T-cell (primary cell): ENCODE results near the gene STT3A. TPM values are rescaled to one million over a fixed set of nuclear protein-coding genes. Genes with fewer than 3 reads are reported as not detected.
"Not testable (repeated sequence)": the region's sequence is repeated elsewhere in the genome, so short reads cannot be mapped to it uniquely, and the experiment has no call there.

Experiments used
- ATAC-seq, 4 experiments: fragments of 200-7000 bp in 3 of 4; fragments of 150-1000 bp in 1 of 4; cut with Tn5 transposase; replicated peaks in 1 of 4; 1 replicate in 3 of 4; 2 replicates in 1 of 4; pipeline ENCODE4 v1.10.0; 2021; ENCODE audit warnings: moderate library complexity in 3 of 4, mild to moderate bottlenecking in 2 of 4, moderate number of reproducible peaks in 1 of 4
- CTCF ChIA-PET, 2 donors: fragments of 300-600 bp; sonication (Branson Sonifier 250); formaldehyde crosslinking; loops; one replicate each; lab custom pipeline; 2022; ENCODE audit warnings: antibody characterized with exemption in 2 of 2; lab: Charles Lee
- POLR2A ChIA-PET, 2 donors: fragments of 300-600 bp; sonication (Branson Sonifier 250); formaldehyde crosslinking; loops; one replicate each; lab custom pipeline; 2022; ENCODE audit warnings: antibody characterized with exemption in 2 of 2; lab: Charles Lee
- DNase-seq, 35 experiments: peaks; one replicate each; pipeline versions ENCODE4 v3.0.0 to v3.0.0-alpha.2; 2013 to 2023
- H3K27ac ChIP-seq: one replicate; pipeline ENCODE4 v1.5.1; 2013; ENCODE audit warnings: low read length
- H3K27me3 ChIP-seq, 2 experiments: replicated peaks in 1 of 2; 1 replicate in 1 of 2; 2 replicates in 1 of 2; pipeline versions ENCODE4 v1.6.1 to v1.7.0; 2013; ENCODE audit warnings: low read length in 1 of 2, mixed read lengths in 1 of 2; ENCODE audit not compliant: control insufficient read depth in 2 of 2, insufficient read depth in 2 of 2; ENCODE audit errors: extremely low read depth in 1 of 2
- H3K36me3 ChIP-seq, 2 donors: 1 replicate in 1 of 2; 2 replicates in 1 of 2; pipeline versions ENCODE4 v1.6.1 to v1.7.0; 2013; ENCODE audit warnings: low read length in 1 of 2; ENCODE audit not compliant: control insufficient read depth in 2 of 2, insufficient read depth in 1 of 2; ENCODE audit errors: extremely low read depth in 1 of 2
- H3K4me1 ChIP-seq, 2 experiments: 1 replicate in 1 of 2; 2 replicates in 1 of 2; pipeline versions ENCODE4 v1.6.1 to v1.7.0; 2013; ENCODE audit warnings: low read length in 2 of 2, mixed read lengths in 1 of 2; ENCODE audit not compliant: insufficient read depth in 2 of 2, control insufficient read depth in 1 of 2; ENCODE audit errors: extremely low read depth in 1 of 2
- H3K4me3 ChIP-seq, 2 donors: 1 replicate in 1 of 2; 2 replicates in 1 of 2; pipeline versions ENCODE4 v1.5.1 to v1.7.0; 2013; ENCODE audit warnings: mild to moderate bottlenecking in 2 of 2, low read length in 1 of 2, moderate library complexity in 1 of 2; ENCODE audit not compliant: control insufficient read depth in 1 of 2; ENCODE audit errors: extremely low read depth in 1 of 2
- H3K9me3 ChIP-seq: 2 replicates; pipeline ENCODE4 v1.7.0; 2013
- H3K27ac Mint-ChIP-seq, 2 donors: one replicate each; pipeline ENCODE4 v1.8.0; 2020 to 2021; ENCODE audit warnings: mild to moderate bottlenecking in 2 of 2, mixed read lengths in 2 of 2
- H3K27me3 Mint-ChIP-seq, 2 donors: one replicate each; pipeline ENCODE4 v1.8.0; 2021 to 2022; ENCODE audit warnings: mixed read lengths in 2 of 2
- H3K36me3 Mint-ChIP-seq: one replicate; pipeline ENCODE4 v1.8.0; 2021; ENCODE audit warnings: mixed read lengths
- H3K4me1 Mint-ChIP-seq, 3 donors: one replicate each; pipeline ENCODE4 v1.8.0; 2020 to 2022; ENCODE audit warnings: mixed read lengths in 3 of 3, mild to moderate bottlenecking in 1 of 3
- H3K4me3 Mint-ChIP-seq, 3 donors: one replicate each; pipeline ENCODE4 v1.8.0; 2020 to 2022; ENCODE audit warnings: mild to moderate bottlenecking in 3 of 3, mixed read lengths in 3 of 3, moderate library complexity in 3 of 3
- H3K9me3 Mint-ChIP-seq, 3 donors: one replicate each; pipeline ENCODE4 v1.8.0; 2020 to 2022; ENCODE audit warnings: mixed read lengths in 3 of 3
- WGBS: methylation state at CpG from one replicate; pipeline ENCODE4 v1.1.5; 2013; ENCODE audit warnings: missing lambda C conversion rate; ENCODE audit not compliant: insufficient coverage; 5-methylcytosine and 5-hydroxymethylcytosine counted together
- total RNA-seq, 35 experiments: library from RNA in 6 of 35; stranded (reverse) in 6 of 35; fragments of 120-200 nt in 1 of 35; gene quantifications; one replicate each; pipeline versions ENCODE4 v1.2.1 to v1.2.4 and lab custom pipeline; 2013 to 2026

STT3A gene
- total RNA-seq, 5 donors from 2014 or later (not counting 1 experiment from before 2014, with no cell fraction given): 51.0 to 103 (median 88.5) TPM

- Mint-ChIP-seq H3K27ac (peak overlapping the region; percentile 74 to 91), H3K9me3 (no peaks in the 10 kb centered on the region), H3K36me3 (peaks cover 17% of the 10 kb centered on the region), H3K27me3 (no peaks in the 10 kb centered on the region), H3K4me1 (peaks cover 23 to 31% (median 26%) of the 10 kb centered on the region in 3 donors), H3K4me3 (peak overlapping the region; percentile 89 to 91 (median 89))
- H3K9me3 ChIP-seq: no peaks in the 10 kb centered on the region
- peak in 3 of 35 experiments; percentile 2 to 36 (median 21) for DNase-seq
- ChIA-PET CTCF (interaction anchor here (0.5 to 2.8 kb wide), 12 partner anchors 9 to 56 kb away, joined by 3 to 33 read pairs (median 3); partner anchors contain the start of genes CHEK1 (in 1 of the 2) and STT3A (in 1 of the 2)), POLR2A (interaction anchor here (0.6 to 2.1 kb wide), 7 partner anchors 17 to 55 kb away, joined by 3 to 14 read pairs (median 3); partner anchors contain the start of genes CHEK1 (in 1 of the 2) and STT3A (in 1 of the 2))
- H3K36me3 ChIP-seq: peaks cover 0 to 22% of the 10 kb centered on the region in 2 donors
- peak overlapping the region; percentile 78 to 92 for H3K4me3 ChIP-seq
- peaks cover 13 to 24% of the 10 kb centered on the region in 2 experiments for H3K4me1 ChIP-seq
- H3K27me3 ChIP-seq: no peaks in the 10 kb centered on the region
- 1% methylated on average over 9 of the region's 9 CpGs for WGBS
- H3K27ac ChIP-seq: peak overlapping the region; percentile 78
- ATAC-seq: peak in 1 of 4 experiments; percentile 41
Measured at GRCh38 chr11:125569915-125570621, 22.6 kb upstream of the STT3A start.

GRCh38 chr11:125570952-125571351 is 21.7 kb upstream of the STT3A start:
- Histone ChIP-seq H3K27ac (no peak overlapping the region), H3K4me1 (peaks cover 13 to 24% of the 10 kb centered on the region in 2 experiments), H3K27me3 (no peaks in the 10 kb centered on the region), H3K36me3 (peaks cover 0 to 31% of the 10 kb centered on the region in 2 donors), H3K9me3 (no peaks in the 10 kb centered on the region), H3K4me3 (no peak overlapping the region)
- Mint-ChIP-seq H3K36me3 (peaks cover 23% of the 10 kb centered on the region), H3K4me1 (peaks cover 23 to 31% (median 26%) of the 10 kb centered on the region in 3 donors), H3K27me3 (no peaks in the 10 kb centered on the region), H3K4me3 (peak overlapping the region; percentile 89 to 91 (median 89)), H3K27ac (peak overlapping the region; percentile 72 to 91), H3K9me3 (no peaks in the 10 kb centered on the region)
- ATAC-seq (no peak), DNase-seq (no peak)
- WGBS: 86% methylated on average over 1 of the region's 2 CpGs
- CTCF ChIA-PET: no interaction called here
- POLR2A ChIA-PET: interaction anchor here in 1 of 2 donors (2.1 kb wide), 1 partner anchor 21 kb away, joined by 14 read pairs; the partner anchor contains the start of gene STT3A

- Histone ChIP-seq H3K4me1 (peaks cover 13 to 24% of the 10 kb centered on the region in 2 experiments), H3K36me3 (peaks cover 4 to 50% of the 10 kb centered on the region in 2 donors), H3K27me3 (no peaks in the 10 kb centered on the region), H3K27ac (no peak overlapping the region), H3K4me3 (no peak overlapping the region), H3K9me3 (no peaks in the 10 kb centered on the region)
- ChIA-PET CTCF (no interaction called here), POLR2A (interaction anchor here in 1 of 2 donors (0.7 kb wide), 1 partner anchor 18 kb away, joined by 3 read pairs; no protein-coding TSS in a partner anchor)
- Mint-ChIP-seq H3K27me3 (no peaks in the 10 kb centered on the region), H3K4me1 (peaks cover 23 to 31% (median 26%) of the 10 kb centered on the region in 3 donors), H3K27ac (no peak overlapping the region), H3K4me3 (no peak overlapping the region), H3K36me3 (peaks cover 36% of the 10 kb centered on the region), H3K9me3 (no peaks in the 10 kb centered on the region)
- no CpG with 5 or more reads among the region's 5 CpGs for WGBS
- DNase-seq: no peak
- no peak for ATAC-seq
Measured at GRCh38 chr11:125572916-125573315, 19.7 kb upstream of the STT3A start.

GRCh38 chr11:125577181-125577580 is 15.5 kb upstream of the STT3A start:
- H3K4me3 ChIP-seq, CTCF ChIA-PET, H3K4me1 ChIP-seq, H3K27me3 Mint-ChIP-seq, H3K4me3 Mint-ChIP-seq, ATAC-seq, POLR2A ChIA-PET, H3K9me3 ChIP-seq, H3K9me3 Mint-ChIP-seq, H3K27ac ChIP-seq, H3K27me3 ChIP-seq, DNase-seq: not testable (repeated sequence)
- Mint-ChIP-seq H3K36me3 (peaks cover 52% of the 10 kb centered on the region), H3K27ac (peak overlapping the region in 1 of 2 donors; percentile 17), H3K4me1 (peaks cover 2 to 10% (median 7%) of the 10 kb centered on the region in 3 donors)
- peaks cover 7 to 88% of the 10 kb centered on the region in 2 donors for H3K36me3 ChIP-seq
- WGBS: 100% methylated on average over 6 of the region's 14 CpGs

- Histone ChIP-seq H3K4me3 (no peak overlapping the region), H3K27ac (no peak overlapping the region), H3K27me3 (no peaks in the 10 kb centered on the region), H3K9me3 (no peaks in the 10 kb centered on the region), H3K36me3 (peaks cover 7 to 89% of the 10 kb centered on the region in 2 donors), H3K4me1 (no peaks in the 10 kb centered on the region)
- Mint-ChIP-seq H3K36me3 (peaks cover 59% of the 10 kb centered on the region), H3K4me3 (no peak overlapping the region), H3K27ac (no peak overlapping the region), H3K9me3 (no peaks in the 10 kb centered on the region), H3K27me3 (no peaks in the 10 kb centered on the region), H3K4me1 (peaks cover 0 to 4% (median 2%) of the 10 kb centered on the region in 3 donors)
- WGBS: no CpG with 5 or more reads among the region's 2 CpGs
- ChIA-PET POLR2A (interaction anchor here in 1 of 2 donors (0.7 kb wide), 1 partner anchor 304 kb away, joined by 12 read pairs; no protein-coding TSS in a partner anchor), CTCF (interaction anchor here in 1 of 2 donors (0.7 kb wide), 1 partner anchor 9 kb away, joined by 4 read pairs; no protein-coding TSS in a partner anchor)
- DNase-seq (no peak), ATAC-seq (no peak)
Measured at GRCh38 chr11:125578783-125579182, 13.9 kb upstream of the STT3A start.

- Histone ChIP-seq H3K4me3 (no peak overlapping the region), H3K36me3 (peaks cover 9 to 89% of the 10 kb centered on the region in 2 donors), H3K27me3 (no peaks in the 10 kb centered on the region), H3K9me3 (no peaks in the 10 kb centered on the region), H3K4me1 (no peaks in the 10 kb centered on the region), H3K27ac (no peak overlapping the region)
- Mint-ChIP-seq H3K9me3 (no peaks in the 10 kb centered on the region), H3K4me1 (no peaks in the 10 kb centered on the region), H3K27me3 (no peaks in the 10 kb centered on the region), H3K36me3 (peaks cover 60% of the 10 kb centered on the region), H3K27ac (no peak overlapping the region), H3K4me3 (no peak overlapping the region)
- WGBS: 100% methylated on average over 1 of the region's 5 CpGs
- POLR2A ChIA-PET: no interaction called here
- DNase-seq (no peak), ATAC-seq (no peak)
- CTCF ChIA-PET: no interaction called here
Measured at GRCh38 chr11:125579811-125580210, 12.8 kb upstream of the STT3A start.
